K562 (cell line): Measurements from ENCODE around the gene SMIM29. TPM values are rescaled to one million over a fixed set of nuclear protein-coding genes. Genes with fewer than 3 reads are reported as not detected.

ENCODE experiments used
- ATF7 ChIP-seq: fragments of 450-650 bp; IDR thresholded peaks from 2 replicates; pipeline ENCODE4 v1.7.1; 2014; ENCODE audit warnings: mild to moderate bottlenecking, moderate library complexity
- BRF2 ChIP-seq: IDR thresholded peaks from 3 replicates; pipeline ENCODE4 v1.6.1; 2011; ENCODE audit warnings: borderline replicate concordance, mild to moderate bottlenecking; ENCODE audit not compliant: insufficient read length, insufficient read depth
- CBX5 ChIP-seq: IDR thresholded peaks from 2 replicates; pipeline ENCODE4 v1.6.1; 2014; ENCODE audit warnings: low read depth, borderline replicate concordance
- GABPB2 ChIP-seq: fragments of 250-450 bp; sonication (Bioruptor Pico); conservative IDR thresholded peaks from 2 replicates; pipeline ENCODE4 v1.5.1; 2021; ENCODE audit warnings: mild to moderate bottlenecking
- HEY1 ChIP-seq: fragments of 250-450 bp; sonication (Bioruptor Pico); IDR thresholded peaks from 2 replicates; pipeline ENCODE4 v1.5.0; 2020; ENCODE audit warnings: mild to moderate bottlenecking, moderate library complexity, borderline replicate concordance
- HSF4 ChIP-seq: fragments of 250-450 bp; sonication (Bioruptor Pico); IDR thresholded peaks from 2 replicates; pipeline ENCODE4 v2.1.2; 2022; ENCODE audit warnings: mild to moderate bottlenecking, moderate library complexity, borderline replicate concordance
- MED1 ChIP-seq: sonication (generic); formaldehyde crosslinking; IDR thresholded peaks from 2 replicates; pipeline ENCODE4 v1.8.1; 2023; ENCODE audit warnings: missing genetic modification reagents, borderline replicate concordance
- MTA1 ChIP-seq: fragments of 450-650 bp; IDR thresholded peaks from 2 replicates; pipeline ENCODE4 v1.6.1; 2017; ENCODE audit warnings: borderline replicate concordance
- SMARCA5 ChIP-seq: fragments of 450-650 bp; IDR thresholded peaks from 2 replicates; pipeline ENCODE4 v1.6.1; 2016
- SP1 ChIP-seq: sonication (generic); formaldehyde crosslinking; IDR thresholded peaks from 2 replicates; pipeline ENCODE4 v1.8.1; 2022; ENCODE audit warnings: mild to moderate bottlenecking, missing genetic modification reagents
- UBTF ChIP-seq, 2 experiments: IDR thresholded peaks; 2 replicates each; pipeline ENCODE4 v1.6.1; 2012; ENCODE audit warnings: improper control_type of control experiment in 2 of 2, low read depth in 2 of 2, low read length in 2 of 2, borderline replicate concordance in 1 of 2
- ZBTB40 ChIP-seq, 2 experiments: fragments of 450-650 bp in 1 of 2; sonication (generic) in 1 of 2; formaldehyde crosslinking in 1 of 2; IDR thresholded peaks; 2 replicates each; pipeline versions ENCODE4 v1.7.1 to v1.9.0; 2016 to 2022; ENCODE audit warnings: inconsistent platforms in 1 of 2, mild to moderate bottlenecking in 1 of 2, missing genetic modification reagents in 1 of 2
- ZNF184 ChIP-seq: sonication (generic); formaldehyde crosslinking; IDR thresholded peaks from 2 replicates; pipeline ENCODE4 v1.5.0; 2020; ENCODE audit warnings: missing genetic modification reagents
- ZNF445 ChIP-seq: fragments of 250-450 bp; sonication (Bioruptor Pico); IDR thresholded peaks from 2 replicates; pipeline ENCODE4 v1.4.0; 2020; ENCODE audit warnings: low read depth, mild to moderate bottlenecking, moderate library complexity
- polyA plus RNA-seq, 8 experiments: library from polyadenylated mRNA; depleted of rRNA in 4 of 8; stranded (reverse) in 5 of 8; unstranded in 3 of 8; fragments of >200 nt; fragmentation: Nextera tagmentation in 2 of 8; fragmentation: Illumina TruSeq in 1 of 8; extraction: Ambion mirVana in 2 of 8; extraction: Trizol in 1 of 8; gene quantifications; 2 replicates each; pipeline versions ENCODE4 v1.2.1 to v1.2.3, GENCODE V29; 2011 to 2014; ENCODE audit warnings: inconsistent platforms in 1 of 8, missing spikeins in 1 of 8
- total RNA-seq, 7 experiments: library from RNA; depleted of rRNA in 6 of 7; stranded (reverse); fragments of >200 nt in 6 of 7; fragmentation: Illumina TruSeq in 2 of 7; extraction: Trizol in 2 of 7; gene quantifications; 2 replicates each; pipeline versions ENCODE4 v1.2.1 to v1.2.3, GENCODE V29; 2011 to 2021; ENCODE audit warnings: low replicate concordance in 1 of 7

Gene SMIM29
- total and polyA plus RNA-seq, 9 of the 15 experiments (the other 6 are each of a cell fraction or from before 2014, with no cell fraction given) = 6.5 to 36.7 (median 20.9) TPM

- TF ChIP-seq ZBTB40 (IDR thresholded peaks at IDR 0.05) = no peak
- TF ChIP-seq ZBTB40 (CRISPR knock-in tag; IDR thresholded peaks at IDR 0.05) = no peak
- no peak for TF ChIP-seq GABPB2 (CRISPR knock-in tag)
- no peak for TF ChIP-seq ZNF184
- peak; percentile 10; the same call in 1 of the 2 replicates for TF ChIP-seq ZNF445 (CRISPR knock-in tag)
- 0 out of 2 replicates have a peak, but pooled peaks have one; percentile 20 for TF ChIP-seq SP1
- no peak for TF ChIP-seq BRF2
- no peak for TF ChIP-seq MED1 (CRISPR knock-in tag)
- no peak for TF ChIP-seq HSF4
- no peak for TF ChIP-seq CBX5
- no peak for TF ChIP-seq HEY1 (CRISPR knock-in tag)
- no peak for TF ChIP-seq UBTF (IDR thresholded peaks at IDR 0.05; ENCODE audit: borderline replicate concordance in 1 of 2, low read depth in 2 of 2, low read length in 2 of 2)
- TF ChIP-seq ATF7 = no peak
- TF ChIP-seq SMARCA5 = no peak
- TF ChIP-seq MTA1 = peak; percentile 40; the same call in 1 of the 2 replicates
Measured at GRCh38 chr6:34276881-34277762, 28.3 kb upstream of the SMIM29 start (continued).
